GM12878 (cell line): ENCODE results near the gene ELP1. TPM values are rescaled to one million over a fixed set of nuclear protein-coding genes. Genes with fewer than 3 reads are reported as not detected.

Source experiments
- ATAC-seq: fragments of 200-7000 bp; cut with Tn5 transposase; 3 replicates; pipeline ENCODE4 v1.9.1; 2020; ENCODE audit warnings: mild to moderate bottlenecking, moderate library complexity
- BruUV-seq: library from RNA; stranded (reverse); fragments of 400-500 nt; replicated peaks from 2 replicates; lab custom pipeline; 2021; lab: Mats Ljungman, UMichigan
- CTCF ChIA-PET: fragments of 300-600 bp; sonication (Branson Sonifier 250); formaldehyde crosslinking; extraction: SDS; loops from one replicate; lab custom pipeline; 2021; ENCODE audit warnings: inconsistent platforms; lab: Yijun Ruan, JAX
- POLR2A ChIA-PET: fragments of 350-600 bp; formaldehyde crosslinking; extraction: SDS; loops from one replicate; lab custom pipeline; 2021; ENCODE audit warnings: inconsistent platforms; lab: Charles Lee
- RAD21 ChIA-PET: fragments of 300-600 bp; sonication (Branson Sonifier 250); formaldehyde crosslinking; loops from one replicate; lab custom pipeline; 2023; ENCODE audit warnings: antibody characterized with exemption; ENCODE audit not compliant: unreplicated experiment; lab: Charles Lee
- SMC1A ChIA-PET: fragments of 300-600 bp; sonication (Branson Sonifier 250); formaldehyde crosslinking; loops from one replicate; lab custom pipeline; 2023; ENCODE audit not compliant: unreplicated experiment, uncharacterized antibody; lab: Charles Lee
- DNase-seq: peaks from one replicate; pipeline ENCODE4 v3.0.0-alpha.2; 2011; ENCODE audit warnings: low read depth, low spot score
- FAIRE-seq: peaks from 3 replicates; lab custom pipeline; 2011; peaks lifted over from hg19 to GRCh38; lab: Jason Lieb, UNC
- H2AFZ ChIP-seq: 2 replicates; pipeline ENCODE4 v1.6.0; 2011; ENCODE audit warnings: low read depth, low read length, control low read depth; ENCODE audit not compliant: control insufficient read depth
- H3K27ac ChIP-seq: 2 replicates; pipeline ENCODE4 v1.5.1; 2011; ENCODE audit warnings: control low read depth; ENCODE audit not compliant: control insufficient read depth, insufficient read depth
- H3K27me3 ChIP-seq, 2 experiments: replicated peaks in 1 of 2; 2 replicates each; pipeline versions ENCODE4 v1.6.0 to v1.6.1; 2011; ENCODE audit warnings: low read length in 1 of 2; ENCODE audit not compliant: control insufficient read depth in 2 of 2, insufficient read depth in 2 of 2
- H3K36me3 ChIP-seq, 2 experiments: 2 replicates each; pipeline ENCODE4 v1.5.1; 2011; ENCODE audit warnings: low read length in 1 of 2; ENCODE audit not compliant: control insufficient read depth in 2 of 2, insufficient read depth in 2 of 2
- H3K4me1 ChIP-seq: 2 replicates; pipeline ENCODE4 v1.6.1; 2011; ENCODE audit warnings: mild to moderate bottlenecking, low read length, moderate library complexity, mixed read lengths; ENCODE audit not compliant: control insufficient read depth, insufficient read depth
- H3K4me2 ChIP-seq: 2 replicates; pipeline ENCODE4 v1.6.0; 2011; ENCODE audit warnings: control low read depth; ENCODE audit not compliant: control insufficient read depth, insufficient read depth
- H3K4me3 ChIP-seq: fragments of 200-600 bp; sonication (generic); 2 replicates; pipeline ENCODE4 v1.5.1; 2016
- H3K79me2 ChIP-seq: 2 replicates; pipeline ENCODE4 v1.6.0; 2011; ENCODE audit warnings: low read length; ENCODE audit not compliant: control insufficient read depth, insufficient read depth
- H3K9ac ChIP-seq: 2 replicates; pipeline ENCODE4 v1.8.0; 2011; ENCODE audit warnings: low read length, control low read depth, mixed read lengths; ENCODE audit not compliant: control insufficient read depth, insufficient read depth
- H3K9me3 ChIP-seq: replicated peaks from 3 replicates; pipeline ENCODE4 v1.5.1; 2011; ENCODE audit warnings: mild to moderate bottlenecking, low read length; ENCODE audit not compliant: control insufficient read depth, insufficient read depth
- H4K20me1 ChIP-seq: 2 replicates; pipeline ENCODE4 v1.6.0; 2011; ENCODE audit not compliant: control insufficient read depth, insufficient read depth
- ATF3 ChIP-seq: IDR thresholded peaks from 2 replicates; pipeline ENCODE4 v1.6.1; 2011; ENCODE audit warnings: low read depth, mild to moderate bottlenecking, low read length, moderate library complexity, borderline replicate concordance; ENCODE audit errors: extremely low read depth
- BACH1 ChIP-seq: fragments of 450-650 bp; IDR thresholded peaks from 2 replicates; pipeline ENCODE4 v1.6.1; 2017; ENCODE audit warnings: mild to moderate bottlenecking, borderline replicate concordance
- HDGF ChIP-seq: fragments of 450-650 bp; IDR thresholded peaks from 2 replicates; pipeline ENCODE4 v1.6.1; 2016; ENCODE audit warnings: antibody characterized with exemption
- JUNB ChIP-seq: IDR thresholded peaks from 2 replicates; pipeline ENCODE4 v1.6.1; 2016; ENCODE audit warnings: antibody characterized with exemption, mild to moderate bottlenecking
- NR2C1 ChIP-seq: fragments of 450-650 bp; IDR thresholded peaks from 2 replicates; pipeline ENCODE4 v1.6.1; 2017; ENCODE audit warnings: antibody characterized with exemption, mild to moderate bottlenecking, moderate library complexity
- POLR2AphosphoS5 ChIP-seq: IDR thresholded peaks from 2 replicates; pipeline ENCODE4 v1.6.1; 2011; ENCODE audit warnings: mild to moderate bottlenecking, low read length, inconsistent platforms
- PRDM15 ChIP-seq: fragments of 450-650 bp; formaldehyde crosslinking; IDR thresholded peaks from 2 replicates; pipeline ENCODE4 v1.4.0; 2020; ENCODE audit warnings: mild to moderate bottlenecking, moderate library complexity
- RAD51 ChIP-seq: fragments of 450-650 bp; IDR thresholded peaks from 2 replicates; pipeline ENCODE4 v1.6.1; 2016; ENCODE audit warnings: moderate library complexity, mild to moderate bottlenecking, inconsistent platforms
- RELB ChIP-seq: fragments of 450-650 bp; IDR thresholded peaks from 2 replicates; pipeline ENCODE4 v1.6.1; 2017; ENCODE audit warnings: low read depth, mild to moderate bottlenecking, moderate library complexity
- SIX5 ChIP-seq: IDR thresholded peaks from 2 replicates; pipeline ENCODE4 v1.6.1; 2011; ENCODE audit warnings: mild to moderate bottlenecking, low read depth, low read length, moderate library complexity; ENCODE audit not compliant: severe bottlenecking
- SREBF2 ChIP-seq: IDR thresholded peaks from 2 replicates; pipeline ENCODE4 v1.6.1; 2012; ENCODE audit warnings: mild to moderate bottlenecking, low read length
- YBX1 ChIP-seq: fragments of 450-650 bp; IDR thresholded peaks from 2 replicates; pipeline ENCODE4 v1.6.1; 2016; ENCODE audit warnings: antibody characterized with exemption
- ZNF384 ChIP-seq: IDR thresholded peaks from 2 replicates; pipeline ENCODE4 v1.6.1; 2012; ENCODE audit warnings: low read depth, mild to moderate bottlenecking, low read length, improper control_type of control experiment, borderline replicate concordance
- ZNF687 ChIP-seq: fragments of 450-650 bp; IDR thresholded peaks from 2 replicates; pipeline ENCODE4 v1.6.1; 2017; ENCODE audit warnings: mild to moderate bottlenecking, moderate library complexity
- ZSCAN29 ChIP-seq: fragments of 450-650 bp; IDR thresholded peaks from 2 replicates; pipeline ENCODE4 v1.6.1; 2017; ENCODE audit warnings: mild to moderate bottlenecking, moderate library complexity
- WGBS: methylation state at CpG from one replicate; pipeline ENCODE4 v1.1.6; 2016; ENCODE audit warnings: low lambda C conversion rate; ENCODE audit not compliant: insufficient replicate concordance, insufficient coverage; ENCODE audit errors: missing lambda C conversion rate; 5-methylcytosine and 5-hydroxymethylcytosine counted together
- in situ Hi-C: fragments of 300-500 bp; cut with MboI; formaldehyde crosslinking; loops from 9 replicates; pipeline ENCODE4 v1.14.3; 2018; ENCODE audit warnings: mixed read lengths
- intact Hi-C: fragments of 100-400 bp; cut with micrococcal nuclease; formaldehyde crosslinking; loops from one replicate; pipeline ENCODE4 v1.14.2; 2022; ENCODE audit not compliant: unreplicated experiment
- polyA plus RNA-seq, 11 experiments: library from polyadenylated mRNA; depleted of rRNA in 4 of 11; unstranded in 6 of 11; stranded (reverse) in 5 of 11; fragments of >200 nt; fragmentation: Nextera tagmentation in 4 of 11; fragmentation: Illumina TruSeq in 1 of 11; extraction: Ambion mirVana in 4 of 11; extraction: Trizol in 1 of 11; gene quantifications; 1 replicate in 1 of 11; 2 replicates in 10 of 11; pipeline versions ENCODE4 v1.2.1 to v1.2.3, GENCODE V29; 2011 to 2016; ENCODE audit warnings: inconsistent platforms in 2 of 11, missing spikeins in 2 of 11, low read depth in 1 of 11
- total RNA-seq, 4 experiments: library from RNA; depleted of rRNA in 3 of 4; stranded (reverse); fragments of >200 nt in 3 of 4; fragmentation: Illumina TruSeq in 1 of 4; extraction: Trizol in 1 of 4; gene quantifications; 2 replicates each; pipeline versions ENCODE4 v1.2.1 to v1.2.3, GENCODE V29; 2013 to 2021

Gene ELP1
- total and polyA plus RNA-seq, 10 of the 15 experiments (the other 5 are each of a cell fraction or from before 2014, with no cell fraction given): 9.7 to 29.9 (median 26.0) TPM

- no TSS peak for BruUV-seq
- ChIA-PET RAD21 (no interaction called here), CTCF (no interaction called here), POLR2A (interaction anchor here (0.6 kb wide), 1 partner anchor 380 kb away, joined by 4 read pairs; no protein-coding TSS in a partner anchor), SMC1A (interaction anchor here (1.6 kb wide), 1 partner anchor 94 kb away, joined by 5 read pairs; no protein-coding TSS in a partner anchor)
- FAIRE-seq (no peak), DNase-seq (no peak), ATAC-seq (no peak)
- Histone ChIP-seq H3K4me1 (no peaks in the 10 kb centered on the region), H3K9ac (no peak overlapping the region), H3K27ac (no peak overlapping the region), H3K9me3 (no peaks in the 10 kb centered on the region), H3K79me2 (no peaks in the 10 kb centered on the region), H3K27me3 (no peaks in the 10 kb centered on the region), H3K36me3 (no peaks in the 10 kb centered on the region), H3K4me2 (no peak overlapping the region), H2AFZ (no peak overlapping the region), H3K4me3 (no peak overlapping the region), H4K20me1 (no peaks in the 10 kb centered on the region)
- intact Hi-C loops (no loop called here), in situ Hi-C loops (no loop called here)
- TF ChIP-seq SREBF2: no peak
- TF ChIP-seq NR2C1: no peak
- TF ChIP-seq ATF3: no peak
- no peak for TF ChIP-seq YBX1
- TF ChIP-seq HDGF: no peak
- TF ChIP-seq JUNB: no peak
- no peak for TF ChIP-seq SIX5
- TF ChIP-seq BACH1: no peak
- no peak for TF ChIP-seq PRDM15 (CRISPR knock-in tag)
- no peak for TF ChIP-seq ZNF687
- no peak for TF ChIP-seq ZSCAN29
- no peak for TF ChIP-seq ZNF384
- no peak for TF ChIP-seq RELB
- no peak for TF ChIP-seq RAD51
- TF ChIP-seq POLR2AphosphoS5: no peak
- WGBS: 63% methylated on average over 2 of the region's 2 CpGs
Measured at GRCh38 chr9:108860764-108861163, 73.2 kb downstream of the ELP1 start.
